HFF-Myc (cell line): ENCODE results near the gene C11orf97.

Experiments
- DNase-seq: peaks from one replicate; pipeline ENCODE4 v3.0.0-alpha.2; 2011; ENCODE audit warnings: low read depth; ENCODE audit errors: extremely low read depth
- H3K4me3 ChIP-seq: replicated peaks from 2 replicates; pipeline ENCODE4 v1.5.1; 2011; ENCODE audit warnings: low read depth, mild to moderate bottlenecking, control low read depth, low read length
- TF ChIP-seq, protein P1 (sequence below): IDR thresholded peaks from 2 replicates; pipeline ENCODE4 v1.5.1; 2012; ENCODE audit warnings: mild to moderate bottlenecking, low read depth, low read length, control low read depth; ENCODE audit errors: missing control alignments

Gene C11orf97

GRCh38 chr11:94577841-94578240 lies 65.6 kb downstream of the C11orf97 start:
- DNase-seq, result no peak
- no peak overlapping the region for H3K4me3 ChIP-seq
- TF ChIP-seq, protein P1, sequence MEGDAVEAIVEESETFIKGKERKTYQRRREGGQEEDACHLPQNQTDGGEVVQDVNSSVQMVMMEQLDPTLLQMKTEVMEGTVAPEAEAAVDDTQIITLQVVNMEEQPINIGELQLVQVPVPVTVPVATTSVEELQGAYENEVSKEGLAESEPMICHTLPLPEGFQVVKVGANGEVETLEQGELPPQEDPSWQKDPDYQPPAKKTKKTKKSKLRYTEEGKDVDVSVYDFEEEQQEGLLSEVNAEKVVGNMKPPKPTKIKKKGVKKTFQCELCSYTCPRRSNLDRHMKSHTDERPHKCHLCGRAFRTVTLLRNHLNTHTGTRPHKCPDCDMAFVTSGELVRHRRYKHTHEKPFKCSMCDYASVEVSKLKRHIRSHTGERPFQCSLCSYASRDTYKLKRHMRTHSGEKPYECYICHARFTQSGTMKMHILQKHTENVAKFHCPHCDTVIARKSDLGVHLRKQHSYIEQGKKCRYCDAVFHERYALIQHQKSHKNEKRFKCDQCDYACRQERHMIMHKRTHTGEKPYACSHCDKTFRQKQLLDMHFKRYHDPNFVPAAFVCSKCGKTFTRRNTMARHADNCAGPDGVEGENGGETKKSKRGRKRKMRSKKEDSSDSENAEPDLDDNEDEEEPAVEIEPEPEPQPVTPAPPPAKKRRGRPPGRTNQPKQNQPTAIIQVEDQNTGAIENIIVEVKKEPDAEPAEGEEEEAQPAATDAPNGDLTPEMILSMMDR, result no peak
